ENCODE data around the gene MICB. TPM values are rescaled to one million over a fixed set of nuclear protein-coding genes. Genes with fewer than 3 reads are reported as not detected.

MICB gene
- total RNA-seq, 1 donor from 2014 or later, result 5.8 TPM

DNA sequence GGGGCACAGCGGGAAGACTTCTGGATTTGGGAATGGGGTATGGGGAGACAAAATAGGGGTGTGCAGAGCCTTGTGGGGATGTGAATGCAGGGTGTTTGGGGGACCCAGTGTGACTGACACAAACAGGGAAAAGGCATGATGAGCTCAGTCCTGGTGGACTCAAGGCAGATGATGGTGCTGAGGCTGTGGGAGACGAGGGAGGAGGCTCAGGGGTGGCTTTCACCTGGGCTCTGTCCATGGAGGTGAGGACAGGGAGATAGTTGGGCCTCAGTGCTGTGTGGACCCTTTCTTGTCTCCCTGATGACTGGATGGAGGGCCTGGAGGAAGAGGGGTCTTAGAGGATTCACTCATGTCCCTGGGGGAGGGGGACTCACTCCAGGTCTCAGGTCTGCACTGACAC lies 26.2 kb upstream of the MICB start:
- Histone ChIP-seq H3K4me2 (ENCODE audit: low read length) (no peak overlapping the region), H3K4me1 (ENCODE audit: insufficient read depth, low read length) (peaks cover 10% of the 10 kb centered on the region), H3K4me3 (ENCODE audit: insufficient read depth, low read depth, low read length) (no peak overlapping the region), H2AFZ (ENCODE audit: low read depth, low read length) (no peak overlapping the region), H3K36me3 (ENCODE audit: insufficient read depth, low read length) (no peaks in the 10 kb centered on the region), H3K9ac (ENCODE audit: low read length) (no peak overlapping the region), H3K27ac (ENCODE audit: low read depth, low read length) (no peak overlapping the region), H3K9me3 (ENCODE audit: insufficient read depth, low read depth, low read length) (no peaks in the 10 kb centered on the region), H3K27me3 (ENCODE audit: insufficient read depth, low read length) (peaks cover 3% of the 10 kb centered on the region), H4K20me1 (ENCODE audit: insufficient read depth, low read length) (no peaks in the 10 kb centered on the region), H3K79me2 (ENCODE audit: insufficient read depth, low read length) (no peaks in the 10 kb centered on the region)
- no peak overlapping the region for H3K4me3 Mint-ChIP-seq (ENCODE audit: unreplicated experiment)
- H3K4me1 Mint-ChIP-seq (ENCODE audit: low read depth, unreplicated experiment), result no peaks in the 10 kb centered on the region
- no peak for DNase-seq (ENCODE audit: low read depth)
- H3K9me3 Mint-ChIP-seq (ENCODE audit: unreplicated experiment), result peaks cover 13% of the 10 kb centered on the region
- no peak for FAIRE-seq
- TF ChIP-seq, protein P1, sequence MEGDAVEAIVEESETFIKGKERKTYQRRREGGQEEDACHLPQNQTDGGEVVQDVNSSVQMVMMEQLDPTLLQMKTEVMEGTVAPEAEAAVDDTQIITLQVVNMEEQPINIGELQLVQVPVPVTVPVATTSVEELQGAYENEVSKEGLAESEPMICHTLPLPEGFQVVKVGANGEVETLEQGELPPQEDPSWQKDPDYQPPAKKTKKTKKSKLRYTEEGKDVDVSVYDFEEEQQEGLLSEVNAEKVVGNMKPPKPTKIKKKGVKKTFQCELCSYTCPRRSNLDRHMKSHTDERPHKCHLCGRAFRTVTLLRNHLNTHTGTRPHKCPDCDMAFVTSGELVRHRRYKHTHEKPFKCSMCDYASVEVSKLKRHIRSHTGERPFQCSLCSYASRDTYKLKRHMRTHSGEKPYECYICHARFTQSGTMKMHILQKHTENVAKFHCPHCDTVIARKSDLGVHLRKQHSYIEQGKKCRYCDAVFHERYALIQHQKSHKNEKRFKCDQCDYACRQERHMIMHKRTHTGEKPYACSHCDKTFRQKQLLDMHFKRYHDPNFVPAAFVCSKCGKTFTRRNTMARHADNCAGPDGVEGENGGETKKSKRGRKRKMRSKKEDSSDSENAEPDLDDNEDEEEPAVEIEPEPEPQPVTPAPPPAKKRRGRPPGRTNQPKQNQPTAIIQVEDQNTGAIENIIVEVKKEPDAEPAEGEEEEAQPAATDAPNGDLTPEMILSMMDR (IDR thresholded peaks at IDR 0.05; ENCODE audit: insufficient read depth, low read depth, low read length), result no peak
- TF ChIP-seq EZH2 (IDR thresholded peaks at IDR 0.05; ENCODE audit: insufficient read depth, low read length), result no peak
- H3K27me3 Mint-ChIP-seq (ENCODE audit: low read depth, unreplicated experiment), result peaks cover 41% of the 10 kb centered on the region
- no peak overlapping the region for H3K27ac Mint-ChIP-seq (ENCODE audit: unreplicated experiment)
- peaks cover 3% of the 10 kb centered on the region for H3K36me3 Mint-ChIP-seq (ENCODE audit: low read depth, unreplicated experiment)

DNA sequence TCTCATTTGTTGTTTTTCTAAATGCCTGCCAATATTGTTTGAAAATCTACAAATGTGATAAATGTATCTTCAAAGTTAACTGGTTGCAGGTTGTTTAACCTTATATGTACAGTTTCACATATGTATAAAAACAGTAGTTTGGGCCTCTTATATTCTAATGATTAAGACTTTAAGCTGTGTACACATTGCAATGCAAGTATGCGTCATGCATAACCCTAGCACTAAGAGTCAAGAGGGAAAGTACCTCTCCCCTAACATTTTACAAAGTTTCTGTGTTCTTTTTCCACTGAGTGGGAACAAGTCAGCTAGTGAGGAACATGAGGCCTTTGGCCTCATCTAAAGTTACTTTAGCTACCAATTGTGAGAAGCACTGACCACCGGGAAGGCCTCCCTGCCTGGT lies 25.7 kb upstream of the MICB start:
- no peak for DNase-seq (ENCODE audit: low read depth)

DNA sequence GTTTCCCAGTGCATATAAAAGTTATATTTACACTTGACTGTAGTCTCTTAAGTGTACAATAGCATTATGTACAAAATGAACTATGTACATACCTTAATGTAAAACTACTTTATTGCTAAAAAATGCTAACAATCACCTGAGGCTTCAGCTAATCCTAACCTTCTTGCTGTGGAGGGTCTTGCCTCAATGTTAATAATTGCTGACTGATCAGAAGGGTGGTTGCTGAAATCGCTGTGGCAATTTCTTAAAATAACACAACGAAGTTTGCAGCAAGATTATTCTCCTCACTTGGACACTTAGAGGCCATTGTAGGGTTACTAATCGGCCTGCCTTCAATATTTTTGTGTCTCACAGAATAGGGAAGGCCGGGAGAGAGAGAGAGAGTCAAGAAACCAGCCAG lies 24.7 kb upstream of the MICB start:
- Mint-ChIP-seq H3K36me3 (ENCODE audit: low read depth, unreplicated experiment) (peaks cover 3% of the 10 kb centered on the region), H3K27me3 (ENCODE audit: low read depth, unreplicated experiment) (peaks cover 43% of the 10 kb centered on the region), H3K9me3 (ENCODE audit: unreplicated experiment) (peaks cover 13% of the 10 kb centered on the region), H3K4me1 (ENCODE audit: low read depth, unreplicated experiment) (no peaks in the 10 kb centered on the region), H3K4me3 (ENCODE audit: unreplicated experiment) (no peak overlapping the region), H3K27ac (ENCODE audit: unreplicated experiment) (no peak overlapping the region)
- H3K9ac ChIP-seq (ENCODE audit: low read length), result no peak overlapping the region
- no peaks in the 10 kb centered on the region for H3K36me3 ChIP-seq (ENCODE audit: insufficient read depth, low read length)
- H2AFZ ChIP-seq (ENCODE audit: low read depth, low read length), result no peak overlapping the region
- H3K4me2 ChIP-seq (ENCODE audit: low read length), result no peak overlapping the region
- no peak for TF ChIP-seq EZH2 (IDR thresholded peaks at IDR 0.05; ENCODE audit: insufficient read depth, low read length)
- TF ChIP-seq, protein P1 (IDR thresholded peaks at IDR 0.05; ENCODE audit: insufficient read depth, low read depth, low read length), result no peak
- FAIRE-seq, result no peak
- H3K4me1 ChIP-seq (ENCODE audit: insufficient read depth, low read length), result peaks cover 10% of the 10 kb centered on the region
- no peak overlapping the region for H3K4me3 ChIP-seq (ENCODE audit: insufficient read depth, low read depth, low read length)
- DNase-seq (ENCODE audit: low read depth), result no peak
- no peak overlapping the region for H3K27ac ChIP-seq (ENCODE audit: low read depth, low read length)
- H4K20me1 ChIP-seq (ENCODE audit: insufficient read depth, low read length), result no peaks in the 10 kb centered on the region
- H3K79me2 ChIP-seq (ENCODE audit: insufficient read depth, low read length), result no peaks in the 10 kb centered on the region
- peaks cover 6% of the 10 kb centered on the region for H3K27me3 ChIP-seq (ENCODE audit: insufficient read depth, low read length)
- H3K9me3 ChIP-seq (ENCODE audit: insufficient read depth, low read depth, low read length), result no peaks in the 10 kb centered on the region

More for the DNA sequence above, 25.7 kb upstream of the MICB start:
- H3K27ac ChIP-seq (ENCODE audit: low read depth, low read length), result no peak overlapping the region
- peaks cover 3% of the 10 kb centered on the region for H3K36me3 Mint-ChIP-seq (ENCODE audit: low read depth, unreplicated experiment)
- peaks cover 7% of the 10 kb centered on the region for H3K27me3 ChIP-seq (ENCODE audit: insufficient read depth, low read length)
- H4K20me1 ChIP-seq (ENCODE audit: insufficient read depth, low read length), result no peaks in the 10 kb centered on the region
- peaks cover 13% of the 10 kb centered on the region for H3K9me3 Mint-ChIP-seq (ENCODE audit: unreplicated experiment)
- no peak overlapping the region for H2AFZ ChIP-seq (ENCODE audit: low read depth, low read length)
- peaks cover 41% of the 10 kb centered on the region for H3K27me3 Mint-ChIP-seq (ENCODE audit: low read depth, unreplicated experiment)
- no peaks in the 10 kb centered on the region for H3K79me2 ChIP-seq (ENCODE audit: insufficient read depth, low read length)
- peaks cover 10% of the 10 kb centered on the region for H3K4me1 ChIP-seq (ENCODE audit: insufficient read depth, low read length)
- no peak overlapping the region for H3K4me2 ChIP-seq (ENCODE audit: low read length)
- H3K4me3 Mint-ChIP-seq (ENCODE audit: unreplicated experiment), result no peak overlapping the region
- no peak for FAIRE-seq
- no peaks in the 10 kb centered on the region for H3K4me1 Mint-ChIP-seq (ENCODE audit: low read depth, unreplicated experiment)
- TF ChIP-seq EZH2 (IDR thresholded peaks at IDR 0.05; ENCODE audit: insufficient read depth, low read length), result no peak
- TF ChIP-seq, protein P1 (IDR thresholded peaks at IDR 0.05; ENCODE audit: insufficient read depth, low read depth, low read length), result no peak
- no peak overlapping the region for H3K27ac Mint-ChIP-seq (ENCODE audit: unreplicated experiment)
- no peaks in the 10 kb centered on the region for H3K9me3 ChIP-seq (ENCODE audit: insufficient read depth, low read depth, low read length)
- no peak overlapping the region for H3K9ac ChIP-seq (ENCODE audit: low read length)
- no peak overlapping the region for H3K4me3 ChIP-seq (ENCODE audit: insufficient read depth, low read depth, low read length)
- no peaks in the 10 kb centered on the region for H3K36me3 ChIP-seq (ENCODE audit: insufficient read depth, low read length)
